Stimulated activated CD8-positive, alpha-beta memory T cell treated with anti-CD3 and anti-CD28 coated beads, Interleukin-15, amount 100 ng/mL, for 1 hour (primary cell): ENCODE data around the gene PTPN3.

Experiments
- DNase-seq: peaks from one replicate; pipeline ENCODE4 v3.0.0-alpha.2; 2020; ENCODE audit warnings: low read depth

PTPN3 gene

DNA sequence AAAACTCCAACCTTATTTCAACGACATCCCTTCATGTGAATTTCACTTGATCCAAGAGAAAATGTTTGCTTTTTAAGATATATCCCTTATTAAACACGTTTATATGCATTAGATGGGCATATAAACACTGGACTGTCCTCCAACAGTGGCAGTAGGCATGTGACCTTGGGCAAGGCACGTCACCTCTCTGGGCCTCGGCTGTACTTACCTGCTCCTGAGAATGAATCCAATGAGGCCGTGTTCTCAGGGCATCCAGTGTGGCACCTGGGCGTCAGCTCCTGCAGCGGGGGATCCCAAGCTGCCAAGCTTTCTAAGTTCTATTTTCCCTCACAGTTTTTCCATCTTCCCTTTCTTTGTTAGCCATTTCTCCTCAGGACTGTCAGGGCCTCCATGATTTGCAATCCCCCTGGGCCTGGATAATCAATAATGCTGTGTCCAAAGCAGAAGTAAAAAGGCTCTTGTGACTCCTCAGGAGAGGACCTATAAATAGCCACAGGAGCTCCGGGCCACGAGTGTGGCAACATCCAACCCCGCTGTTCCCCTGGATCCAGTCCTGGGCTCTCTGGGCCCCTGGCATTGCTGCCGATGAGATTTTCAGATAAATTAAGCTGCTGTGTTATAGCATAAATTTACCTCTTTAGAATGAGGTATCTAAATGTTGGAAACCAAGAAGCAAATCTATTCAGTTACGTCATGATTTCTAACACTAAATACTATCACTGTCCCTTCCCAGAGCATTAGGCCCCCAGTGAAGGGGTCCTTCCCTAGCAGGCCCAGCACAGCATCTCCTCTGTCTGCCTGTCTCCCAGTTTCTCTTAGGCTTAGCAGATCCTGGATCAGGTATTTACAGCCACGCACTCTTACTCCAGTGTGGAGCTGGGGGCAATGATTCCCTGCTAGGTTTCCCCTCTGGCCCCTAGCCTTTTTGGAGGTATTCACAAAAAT, 76.8 kb downstream of the PTPN3 start:
- no peak for DNase-seq

GRCh38 chr9:109419531-109419930, 78.6 kb downstream of the PTPN3 start:
- DNase-seq, result no peak

DNA sequence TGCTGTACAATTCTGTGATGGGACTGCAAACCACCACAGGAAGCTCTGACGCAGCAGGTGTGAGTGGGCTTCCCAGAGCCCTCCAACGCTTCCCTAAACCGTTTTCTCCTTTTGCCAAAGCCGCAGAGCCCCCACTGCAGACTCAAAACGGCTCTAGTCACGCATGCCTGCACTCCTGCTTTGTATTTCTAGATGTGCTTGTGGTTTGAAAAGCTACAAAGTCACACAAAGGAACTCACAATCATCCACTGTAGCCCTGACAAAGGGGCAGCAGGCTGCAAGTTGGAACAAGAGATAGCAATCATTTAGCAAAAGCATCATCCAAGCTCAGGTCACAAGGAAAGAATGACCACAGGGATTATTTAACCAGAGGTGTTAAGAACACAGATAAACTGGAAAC, 79.3 kb downstream of the PTPN3 start:
- no peak for DNase-seq

DNA sequence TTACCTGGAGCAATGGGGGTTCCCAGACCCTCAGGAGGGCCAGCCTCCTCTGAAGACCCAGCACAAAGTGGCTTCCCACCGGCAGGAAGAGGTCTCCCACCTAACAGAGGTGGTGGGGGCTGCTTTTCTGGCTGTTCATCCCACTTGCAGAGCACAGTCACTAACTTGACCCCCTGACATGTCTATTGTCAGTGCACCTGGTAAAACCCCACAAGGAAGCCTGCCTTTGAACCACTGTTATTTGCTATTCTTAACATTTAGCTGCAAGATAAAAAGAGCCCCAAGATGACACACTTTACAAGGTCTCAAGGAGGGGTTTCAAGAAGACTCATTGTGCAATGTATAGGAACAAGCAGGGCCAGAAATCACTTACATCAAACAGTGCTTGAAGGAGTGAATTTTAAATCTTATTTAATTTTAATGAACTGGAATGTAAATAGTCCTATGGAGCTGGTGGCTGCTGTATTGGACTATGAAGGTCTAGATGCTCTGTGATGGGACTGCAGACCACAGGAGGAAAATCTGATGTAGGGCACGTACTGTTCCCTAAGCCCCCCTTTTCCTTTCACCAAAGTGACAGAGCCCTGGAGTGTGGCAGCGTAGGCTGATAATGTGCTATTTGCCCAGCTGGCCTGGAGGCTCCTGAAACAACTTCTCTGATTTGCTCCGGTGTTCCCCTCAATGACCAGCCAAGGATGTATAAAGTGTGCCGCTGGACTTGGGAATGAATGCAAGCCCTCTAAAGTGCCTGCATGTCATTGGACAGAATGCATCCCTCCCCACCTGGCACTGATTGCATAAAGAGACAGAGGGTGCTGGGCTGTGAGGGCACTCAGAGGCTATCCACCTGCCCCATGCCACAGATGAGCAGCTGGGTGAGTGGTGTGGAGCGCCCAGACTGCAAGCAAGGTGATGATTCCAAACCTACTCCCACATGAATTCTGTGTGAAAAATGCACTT, 80.2 kb downstream of the PTPN3 start:
- DNase-seq, result no peak

GRCh38 chr9:109417054-109417453, 81.1 kb downstream of the PTPN3 start:
- no peak for DNase-seq

DNA sequence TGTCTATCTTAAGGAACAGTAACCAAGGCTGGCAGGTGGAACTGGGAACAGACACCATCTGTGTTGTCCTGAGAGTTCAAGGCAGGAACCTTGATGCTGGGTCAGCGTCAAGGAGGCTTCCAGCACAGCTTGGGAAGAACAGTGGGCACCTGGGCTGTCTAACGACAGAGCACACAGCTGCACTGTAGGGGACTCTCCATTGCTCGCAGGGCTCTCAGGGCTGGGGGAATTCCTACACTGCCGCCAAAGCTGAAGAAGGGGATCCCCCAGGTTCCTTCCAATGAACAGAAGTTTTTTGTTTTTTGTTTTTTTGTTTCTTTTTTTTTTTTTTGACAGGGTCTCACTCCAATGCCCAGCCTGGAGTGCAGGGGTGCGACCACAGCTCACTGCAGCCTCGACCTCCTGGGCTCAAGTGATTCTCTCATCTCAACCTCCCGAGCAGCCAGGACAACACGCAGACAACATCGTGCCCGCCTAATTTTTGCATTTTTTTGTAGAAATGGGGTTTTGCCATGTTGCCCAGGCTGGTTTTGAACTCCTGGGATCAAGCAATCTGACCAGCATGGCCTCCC, 81.9 kb downstream of the PTPN3 start:
- no peak for DNase-seq

GRCh38 chr9:109414125-109414785, 83.9 kb downstream of the PTPN3 start:
- DNase-seq, result no peak

DNA sequence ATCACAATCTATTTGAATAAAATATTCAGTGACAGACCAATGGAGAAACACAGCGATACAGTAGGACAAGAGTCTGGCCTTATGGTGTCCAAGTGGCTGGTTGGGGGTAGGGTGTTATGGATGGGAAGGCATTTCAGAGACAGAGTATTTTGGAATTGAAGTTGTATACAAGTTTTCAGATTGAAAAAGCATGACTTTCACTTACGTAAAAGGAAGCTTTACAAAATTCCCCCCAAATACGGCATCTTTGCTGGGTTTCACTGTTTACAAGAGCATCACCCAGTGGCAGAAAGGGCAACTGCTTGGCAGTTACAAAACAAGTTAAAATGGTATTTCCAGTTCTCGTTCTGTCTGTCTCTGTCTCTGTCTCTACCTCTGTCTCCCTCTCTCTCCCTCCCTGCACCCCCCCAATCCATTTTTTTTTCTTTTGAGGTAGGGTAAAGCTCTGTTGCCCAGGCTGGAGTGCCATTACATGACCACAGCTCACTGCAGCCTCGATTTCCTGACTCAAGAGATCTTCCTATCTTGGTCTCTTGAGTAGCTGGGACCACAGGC, 86.2 kb downstream of the PTPN3 start:
- no peak for DNase-seq

DNA sequence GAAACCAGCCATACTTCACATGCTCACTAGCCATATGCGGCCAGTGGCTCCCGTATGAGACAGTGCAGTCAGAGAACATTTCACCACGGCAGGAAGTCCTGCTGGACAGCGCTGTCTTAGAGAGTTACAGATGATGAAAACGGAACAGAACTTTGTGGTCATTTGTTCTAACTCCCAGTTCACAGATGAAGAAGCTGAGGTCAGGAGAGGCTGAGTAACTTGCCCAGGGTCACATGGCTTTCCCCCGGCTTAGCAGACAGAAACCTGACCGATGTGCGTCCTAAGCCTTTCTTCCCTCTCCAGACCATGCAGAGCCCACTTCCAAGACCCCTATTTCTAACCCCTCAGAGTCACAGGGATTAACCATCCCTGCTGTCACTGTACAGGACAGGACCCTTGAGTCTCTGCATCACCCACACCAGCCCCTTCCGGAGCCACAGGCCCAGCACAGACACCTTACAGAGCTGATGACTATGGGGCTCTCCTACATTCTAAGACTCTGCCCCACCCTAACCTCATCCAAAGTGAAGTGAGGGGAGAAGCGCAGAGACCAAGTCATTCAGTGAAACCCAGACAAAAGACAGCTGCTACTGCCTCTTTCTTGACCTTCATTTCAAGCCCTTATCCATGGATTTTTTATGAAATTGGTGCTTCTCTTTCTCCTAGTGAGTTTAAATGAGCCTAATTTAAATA, 86.9 kb downstream of the PTPN3 start:
- no peak for DNase-seq

DNA sequence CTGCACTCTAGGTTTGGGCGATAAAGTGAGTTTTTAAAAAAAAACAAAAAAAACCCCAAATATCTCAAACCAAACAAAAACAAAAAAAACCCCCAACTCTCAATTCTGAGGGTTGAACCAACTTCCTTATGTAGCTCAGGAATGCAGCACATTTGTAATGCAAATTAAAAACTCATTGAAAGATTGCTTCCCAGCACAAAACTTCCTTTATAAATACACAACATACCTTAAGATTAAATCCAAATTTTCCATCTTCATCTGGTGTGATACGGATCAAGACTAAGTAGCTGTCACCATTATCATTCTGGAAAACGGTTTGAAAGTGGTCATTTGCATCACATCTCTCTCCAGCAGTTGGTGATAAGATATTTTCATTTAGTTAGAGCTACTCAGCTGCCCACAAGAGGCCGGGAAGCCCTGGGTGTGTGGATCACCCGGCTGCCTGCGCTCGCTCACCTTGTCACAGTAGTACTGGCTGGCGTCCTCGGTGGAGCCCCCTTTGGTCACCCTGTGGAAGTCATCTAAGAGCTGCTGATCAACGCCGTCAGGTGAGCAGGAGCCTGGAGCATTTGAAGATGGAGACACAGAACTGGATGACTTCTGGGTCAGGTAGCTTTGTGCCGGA, 88.2 kb downstream of the PTPN3 start:
- DNase-seq, result no peak

- DNase-seq, result no peak
Observed at GRCh38 chr9:109408759-109409462, 89.2 kb downstream of the PTPN3 start.

DNA sequence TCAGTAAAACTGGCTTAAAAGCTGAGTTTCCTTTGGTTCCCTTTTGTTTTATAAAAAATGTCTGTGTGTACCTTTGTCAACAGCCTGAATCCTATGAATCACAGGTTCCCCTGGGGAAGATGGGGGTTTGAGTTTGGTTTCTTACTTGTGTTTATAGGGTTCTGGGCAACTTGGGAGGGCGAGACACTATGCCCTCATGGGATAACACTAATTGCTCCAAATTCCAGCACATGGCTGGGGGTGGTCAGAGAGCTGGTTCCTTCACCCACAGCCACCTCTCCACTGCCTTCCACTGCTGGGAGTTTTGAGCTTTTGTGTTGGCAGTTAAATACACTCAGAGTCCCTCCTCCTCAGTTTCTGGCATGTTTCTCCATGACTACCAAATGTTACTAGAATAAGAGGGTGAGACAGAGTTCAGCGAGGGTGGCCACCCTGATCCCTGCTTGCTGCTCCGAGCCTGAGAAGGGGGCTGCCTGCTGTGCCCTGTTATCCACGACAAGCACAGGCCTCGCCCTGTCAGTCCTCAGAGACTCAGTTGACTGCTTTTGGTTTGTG, 94.3 kb downstream of the PTPN3 start:
- DNase-seq, result no peak

DNA sequence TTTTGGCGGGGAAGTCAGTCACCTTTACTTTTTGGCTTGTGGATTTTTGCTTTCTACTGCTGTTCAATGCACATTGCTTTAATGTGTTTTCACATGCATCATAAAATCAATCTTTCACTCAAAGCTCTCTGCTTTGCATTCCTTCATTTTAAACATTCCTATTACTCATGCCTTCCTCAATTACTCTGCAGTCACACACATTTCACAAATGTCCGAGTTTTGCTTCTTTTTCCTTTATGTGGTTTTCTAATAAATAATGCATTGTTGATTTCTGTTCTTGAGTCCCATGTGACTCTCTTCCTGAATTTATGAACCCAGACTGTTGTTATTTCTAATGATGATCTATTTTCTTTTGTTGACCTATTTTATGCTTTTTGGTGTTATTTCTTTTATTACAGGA, 95.0 kb downstream of the PTPN3 start:
- no peak for DNase-seq

- DNase-seq, result no peak
Observed at GRCh38 chr9:109401990-109402318, 96.2 kb downstream of the PTPN3 start.

- DNase-seq, result no peak
Observed at GRCh38 chr9:109401169-109401989, 96.7 kb downstream of the PTPN3 start.

- DNase-seq, result no peak
Observed at GRCh38 chr9:109399258-109399767, 98.8 kb downstream of the PTPN3 start.

GRCh38 chr9:109391176-109391575, 106.9 kb downstream of the PTPN3 start:
- DNase-seq, result no peak

DNA sequence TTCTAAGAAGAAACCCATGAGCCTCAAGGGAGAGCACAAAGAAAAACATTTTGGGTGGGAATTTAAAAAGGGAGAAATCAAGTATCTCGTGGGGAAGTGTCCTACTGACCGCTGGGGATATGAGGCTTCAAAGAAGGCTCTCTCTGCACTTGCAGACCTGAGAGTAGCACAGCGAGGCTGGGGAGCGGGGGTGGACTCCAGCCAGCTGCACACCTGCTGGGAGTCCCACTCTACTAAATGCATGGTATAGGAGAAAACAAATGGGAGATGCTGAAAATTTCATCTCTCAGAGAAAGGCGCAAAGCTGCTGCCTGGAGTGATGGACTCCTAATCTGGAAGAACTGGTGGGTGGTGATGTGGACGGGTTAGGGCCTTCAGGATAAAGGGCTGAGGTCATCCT, 110.3 kb downstream of the PTPN3 start:
- DNase-seq, result no peak

- no peak for DNase-seq
Observed at GRCh38 chr9:109387206-109387605, 110.9 kb downstream of the PTPN3 start.
